Right renal pelvis (tissue), 4 donors: ENCODE results near the gene GTPBP6. TPM values are rescaled to one million over a fixed set of nuclear protein-coding genes. Genes with fewer than 3 reads are reported as not detected.

Source experiments
- polyA plus RNA-seq, 4 donors: library from polyadenylated mRNA; unstranded; fragments of 120-200 nt; gene quantifications; one replicate each; pipeline ENCODE4 v1.2.1, GENCODE V29; 2013; ENCODE audit not compliant: insufficient read length in 4 of 4

The GTPBP6 gene
- polyA plus RNA-seq, 4 donors, result 42.0 to 55.1 (median 45.0) TPM

Other genes with a start within 250 kb of the GTPBP6 start
- 10 to 100 TPM; 18.6 to 26.3 (median 21.0) TPM for gene PLCXD1, start 37.4 kb downstream of the GTPBP6 start, polyA plus RNA-seq
- 10 to 100 TPM; 16.8 to 33.2 (median 22.1) TPM for gene PPP2R3B, start 68.1 kb upstream of the GTPBP6 start, polyA plus RNA-seq